ENCODE data around the gene CCNE1.

GRCh38 chr19:29850482-29850881 is 38.7 kb downstream of the CCNE1 start:
- TF ChIP-seq CTCF (conservative IDR thresholded peaks at IDR 0.05; ENCODE audit: low read length) (no peak), EZH2phosphoT487 (IDR thresholded peaks at IDR 0.05; ENCODE audit: borderline replicate concordance) (no peak)
